Neural progenitor cell (in vitro differentiated cells): ENCODE measurements around the gene GSG1L. TPM values are rescaled to one million over a fixed set of nuclear protein-coding genes. Genes with fewer than 3 reads are reported as not detected.

Experiments used
- DNase-seq: peaks from one replicate; pipeline ENCODE4 v3.0.0-alpha.2; 2016; ENCODE audit warnings: low spot score
- H2AFZ ChIP-seq: fragments of 200-600 bp; sonication (generic); replicated peaks from 2 replicates; pipeline ENCODE4 v1.6.1; 2016; ENCODE audit warnings: antibody characterized with exemption
- H3F3A ChIP-seq: fragments of 200-600 bp; sonication (generic); 2 replicates; pipeline ENCODE4 v1.6.1; 2016; ENCODE audit warnings: antibody characterized with exemption, low read depth
- H3K27ac ChIP-seq: fragments of 200-600 bp; sonication (generic); 2 replicates; pipeline ENCODE4 v1.5.1; 2016; ENCODE audit warnings: mild to moderate bottlenecking
- H3K27me3 ChIP-seq: fragments of 200-600 bp; sonication (generic); 2 replicates; pipeline ENCODE4 v1.6.1; 2016; ENCODE audit warnings: mild to moderate bottlenecking, moderate library complexity
- H3K36me3 ChIP-seq: fragments of 200-600 bp; sonication (generic); 2 replicates; pipeline ENCODE4 v1.5.1; 2016
- H3K4me1 ChIP-seq: fragments of 200-600 bp; sonication (generic); 2 replicates; pipeline ENCODE4 v1.6.1; 2016; ENCODE audit warnings: mixed run types
- H3K4me2 ChIP-seq: fragments of 200-600 bp; sonication (generic); 2 replicates; pipeline ENCODE4 v1.6.1; 2016
- H3K4me3 ChIP-seq: fragments of 200-600 bp; sonication (generic); 2 replicates; pipeline ENCODE4 v1.5.1; 2016
- H3K79me2 ChIP-seq: fragments of 200-600 bp; sonication (generic); 2 replicates; pipeline ENCODE4 v1.6.1; 2016; ENCODE audit warnings: low read depth
- H3K9ac ChIP-seq: fragments of 200-600 bp; sonication (generic); 2 replicates; pipeline ENCODE4 v1.6.1; 2016
- H3K9me3 ChIP-seq: fragments of 200-600 bp; sonication (generic); 2 replicates; pipeline ENCODE4 v1.5.1; 2016; ENCODE audit warnings: low read depth
- H4K20me1 ChIP-seq: fragments of 200-600 bp; sonication (generic); 2 replicates; pipeline ENCODE4 v1.6.1; 2016; ENCODE audit warnings: low read depth
- H3K27ac Mint-ChIP-seq: 3 replicates; pipeline ENCODE4 v1.8.0; 2021; ENCODE audit warnings: mixed read lengths
- H3K27me3 Mint-ChIP-seq: 2 replicates; pipeline ENCODE4 v1.8.0; 2022; ENCODE audit warnings: low read depth, mild to moderate bottlenecking, inconsistent platforms, moderate library complexity, mixed read lengths; ENCODE audit not compliant: insufficient read depth
- H3K36me3 Mint-ChIP-seq: 3 replicates; pipeline ENCODE4 v1.8.0; 2021; ENCODE audit warnings: mixed read lengths
- H3K4me1 Mint-ChIP-seq: 3 replicates; pipeline ENCODE4 v1.8.0; 2021; ENCODE audit warnings: mixed read lengths
- H3K4me3 Mint-ChIP-seq: 3 replicates; pipeline ENCODE4 v1.8.0; 2021; ENCODE audit warnings: mild to moderate bottlenecking, moderate library complexity, mixed read lengths
- H3K9me3 Mint-ChIP-seq: 3 replicates; pipeline ENCODE4 v1.8.0; 2020; ENCODE audit warnings: mixed read lengths
- EZH2 ChIP-seq: fragments of 200-600 bp; sonication (generic); IDR thresholded peaks from 2 replicates; pipeline ENCODE4 v1.6.1; 2017; ENCODE audit warnings: antibody characterized with exemption, mild to moderate bottlenecking, moderate library complexity
- EZH2phosphoT487 ChIP-seq: fragments of 200-600 bp; sonication (generic); IDR thresholded peaks from 2 replicates; pipeline ENCODE4 v1.6.1; 2017; ENCODE audit warnings: antibody characterized with exemption
- total RNA-seq: library from RNA; depleted of rRNA; stranded (reverse); fragments of >200 nt; gene quantifications from 2 replicates; pipeline ENCODE4 v1.2.3, GENCODE V29; 2015; ENCODE audit warnings: low replicate concordance
- TF ChIP-seq, protein P1 (sequence below): fragments of 200-600 bp; sonication (generic); IDR thresholded peaks from 2 replicates; pipeline ENCODE4 v1.5.1; 2017; ENCODE audit warnings: antibody characterized with exemption, mild to moderate bottlenecking

The GSG1L gene
- total RNA-seq, 1 donor from 2014 or later = not detected

DNA sequence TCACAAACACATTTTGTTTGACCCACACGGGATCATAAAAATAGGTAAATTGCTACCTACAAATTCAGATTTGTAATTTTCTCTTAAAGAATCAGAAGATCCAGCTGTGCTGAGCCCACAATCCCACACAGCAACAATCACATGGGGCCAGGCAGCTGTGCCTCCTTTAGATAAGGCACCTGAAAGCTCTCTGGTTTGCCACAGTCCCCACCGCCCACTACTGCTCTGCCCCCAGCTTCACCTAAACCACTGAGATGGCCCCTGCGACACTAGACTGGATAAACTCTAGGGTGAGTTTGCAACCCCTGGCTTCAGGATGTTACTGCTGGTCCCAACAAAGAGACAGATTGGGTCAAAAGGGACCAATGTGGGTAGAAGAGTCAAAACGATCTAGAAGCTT lies 96.8 kb downstream of the GSG1L start:
- Histone ChIP-seq H3K27ac (no peak overlapping the region), H3K4me3 (no peak overlapping the region), H3K27me3 (peaks cover 10% of the 10 kb centered on the region), H3F3A (no peaks in the 10 kb centered on the region), H3K79me2 (no peaks in the 10 kb centered on the region), H4K20me1 (no peaks in the 10 kb centered on the region), H3K9ac (no peak overlapping the region), H2AFZ (no peak overlapping the region), H3K9me3 (no peaks in the 10 kb centered on the region), H3K4me1 (no peaks in the 10 kb centered on the region), H3K36me3 (no peaks in the 10 kb centered on the region), H3K4me2 (no peak overlapping the region)
- Mint-ChIP-seq H3K4me3 (no peak overlapping the region), H3K36me3 (no peaks in the 10 kb centered on the region), H3K9me3 (no peaks in the 10 kb centered on the region), H3K27me3 (peaks cover 14% of the 10 kb centered on the region), H3K27ac (no peak overlapping the region), H3K4me1 (no peaks in the 10 kb centered on the region)
- TF ChIP-seq, protein P1, sequence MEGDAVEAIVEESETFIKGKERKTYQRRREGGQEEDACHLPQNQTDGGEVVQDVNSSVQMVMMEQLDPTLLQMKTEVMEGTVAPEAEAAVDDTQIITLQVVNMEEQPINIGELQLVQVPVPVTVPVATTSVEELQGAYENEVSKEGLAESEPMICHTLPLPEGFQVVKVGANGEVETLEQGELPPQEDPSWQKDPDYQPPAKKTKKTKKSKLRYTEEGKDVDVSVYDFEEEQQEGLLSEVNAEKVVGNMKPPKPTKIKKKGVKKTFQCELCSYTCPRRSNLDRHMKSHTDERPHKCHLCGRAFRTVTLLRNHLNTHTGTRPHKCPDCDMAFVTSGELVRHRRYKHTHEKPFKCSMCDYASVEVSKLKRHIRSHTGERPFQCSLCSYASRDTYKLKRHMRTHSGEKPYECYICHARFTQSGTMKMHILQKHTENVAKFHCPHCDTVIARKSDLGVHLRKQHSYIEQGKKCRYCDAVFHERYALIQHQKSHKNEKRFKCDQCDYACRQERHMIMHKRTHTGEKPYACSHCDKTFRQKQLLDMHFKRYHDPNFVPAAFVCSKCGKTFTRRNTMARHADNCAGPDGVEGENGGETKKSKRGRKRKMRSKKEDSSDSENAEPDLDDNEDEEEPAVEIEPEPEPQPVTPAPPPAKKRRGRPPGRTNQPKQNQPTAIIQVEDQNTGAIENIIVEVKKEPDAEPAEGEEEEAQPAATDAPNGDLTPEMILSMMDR = no peak
- TF ChIP-seq EZH2phosphoT487 (no peak), EZH2 (no peak)
- DNase-seq = no peak

DNA sequence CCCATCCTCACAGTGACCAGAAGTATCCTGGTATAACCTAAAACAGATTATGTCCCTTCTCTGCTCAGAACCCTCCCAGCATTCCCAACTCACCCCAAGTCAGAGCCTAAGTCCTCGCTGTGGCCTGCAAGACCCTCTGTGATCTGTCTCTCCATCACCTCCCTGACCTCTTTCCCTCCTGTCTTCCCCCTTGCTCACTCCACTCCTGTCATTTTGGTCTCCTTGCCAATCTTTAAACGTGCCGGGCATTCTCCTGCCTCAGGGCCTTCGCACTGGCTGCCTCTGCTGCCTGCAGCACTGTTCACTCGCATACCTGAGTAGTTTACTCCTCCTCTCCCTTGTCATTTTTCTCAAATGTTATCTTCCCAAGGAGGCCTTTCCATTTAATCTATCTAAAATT lies 97.7 kb downstream of the GSG1L start:
- Histone ChIP-seq H3K27ac (no peak overlapping the region), H3K36me3 (no peaks in the 10 kb centered on the region), H3K79me2 (no peaks in the 10 kb centered on the region), H3K4me3 (no peak overlapping the region), H3K9me3 (no peaks in the 10 kb centered on the region), H3K4me1 (no peaks in the 10 kb centered on the region), H4K20me1 (no peaks in the 10 kb centered on the region), H3K4me2 (no peak overlapping the region), H3F3A (no peaks in the 10 kb centered on the region), H3K9ac (no peak overlapping the region), H2AFZ (no peak overlapping the region), H3K27me3 (peaks cover under 1% of the 10 kb centered on the region)
- H3K9me3 Mint-ChIP-seq = no peaks in the 10 kb centered on the region
- TF ChIP-seq, protein P1 = no peak
- TF ChIP-seq EZH2phosphoT487 (no peak), EZH2 (no peak)
- no peak overlapping the region for H3K27ac Mint-ChIP-seq
- no peaks in the 10 kb centered on the region for H3K36me3 Mint-ChIP-seq
- peaks cover 21% of the 10 kb centered on the region for H3K27me3 Mint-ChIP-seq
- no peak for DNase-seq
- H3K4me1 Mint-ChIP-seq = no peaks in the 10 kb centered on the region
- H3K4me3 Mint-ChIP-seq = no peak overlapping the region

DNA sequence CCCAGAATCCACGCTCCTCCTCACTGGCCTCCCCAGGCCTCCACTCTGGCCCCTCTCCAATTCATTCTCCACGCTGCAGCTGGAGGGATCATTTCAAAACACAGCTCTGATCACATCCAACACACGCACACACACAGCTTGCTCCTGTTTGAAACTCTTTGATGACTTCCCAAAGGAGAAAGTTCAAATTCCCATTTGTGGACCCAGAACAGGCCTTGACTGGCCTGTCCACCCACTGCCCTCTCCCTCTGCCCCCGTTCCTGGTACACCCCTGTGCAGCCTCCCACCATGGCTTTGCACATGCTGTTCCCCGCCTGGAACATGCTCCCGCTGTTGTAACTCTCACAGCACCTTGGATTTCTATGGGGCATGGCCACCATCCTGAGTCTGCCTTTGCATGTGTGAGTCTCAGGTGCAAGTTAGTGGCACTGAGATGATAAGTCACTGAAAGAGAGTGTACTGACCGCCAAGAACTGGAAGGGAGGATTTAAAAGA lies 100.0 kb downstream of the GSG1L start:
- Histone ChIP-seq H3F3A (no peaks in the 10 kb centered on the region), H4K20me1 (no peaks in the 10 kb centered on the region), H3K27ac (no peak overlapping the region), H3K79me2 (no peaks in the 10 kb centered on the region), H3K4me1 (no peaks in the 10 kb centered on the region), H3K9me3 (no peaks in the 10 kb centered on the region), H3K4me2 (no peak overlapping the region), H3K36me3 (no peaks in the 10 kb centered on the region), H3K9ac (no peak overlapping the region), H2AFZ (no peak overlapping the region), H3K4me3 (no peak overlapping the region), H3K27me3 (no peaks in the 10 kb centered on the region)
- Mint-ChIP-seq H3K27ac (peak overlapping the region; percentile 33), H3K9me3 (no peaks in the 10 kb centered on the region), H3K27me3 (peaks cover 19% of the 10 kb centered on the region), H3K4me1 (no peaks in the 10 kb centered on the region), H3K4me3 (no peak overlapping the region), H3K36me3 (no peaks in the 10 kb centered on the region)
- TF ChIP-seq, protein P1 = no peak
- no peak for DNase-seq
